HG02610 (cell line): Measurements from ENCODE around the gene UNC5A.

Source experiments
- ATAC-seq: cut with Tn5 transposase; IDR thresholded peaks from one replicate; pipeline ENCODE4 v1.9.1; 2021; ENCODE audit warnings: mild to moderate bottlenecking, moderate library complexity; ENCODE audit not compliant: unreplicated experiment

UNC5A gene

GRCh38 chr5:176819476-176819875 is 9.1 kb downstream of the UNC5A start:
- no peak for ATAC-seq

GRCh38 chr5:176820937-176821336 is 10.6 kb downstream of the UNC5A start:
- no peak for ATAC-seq

GRCh38 chr5:176821441-176821840 is 11.1 kb downstream of the UNC5A start:
- no peak for ATAC-seq

GRCh38 chr5:176822041-176822792 is 11.9 kb downstream of the UNC5A start:
- no peak for ATAC-seq

DNA sequence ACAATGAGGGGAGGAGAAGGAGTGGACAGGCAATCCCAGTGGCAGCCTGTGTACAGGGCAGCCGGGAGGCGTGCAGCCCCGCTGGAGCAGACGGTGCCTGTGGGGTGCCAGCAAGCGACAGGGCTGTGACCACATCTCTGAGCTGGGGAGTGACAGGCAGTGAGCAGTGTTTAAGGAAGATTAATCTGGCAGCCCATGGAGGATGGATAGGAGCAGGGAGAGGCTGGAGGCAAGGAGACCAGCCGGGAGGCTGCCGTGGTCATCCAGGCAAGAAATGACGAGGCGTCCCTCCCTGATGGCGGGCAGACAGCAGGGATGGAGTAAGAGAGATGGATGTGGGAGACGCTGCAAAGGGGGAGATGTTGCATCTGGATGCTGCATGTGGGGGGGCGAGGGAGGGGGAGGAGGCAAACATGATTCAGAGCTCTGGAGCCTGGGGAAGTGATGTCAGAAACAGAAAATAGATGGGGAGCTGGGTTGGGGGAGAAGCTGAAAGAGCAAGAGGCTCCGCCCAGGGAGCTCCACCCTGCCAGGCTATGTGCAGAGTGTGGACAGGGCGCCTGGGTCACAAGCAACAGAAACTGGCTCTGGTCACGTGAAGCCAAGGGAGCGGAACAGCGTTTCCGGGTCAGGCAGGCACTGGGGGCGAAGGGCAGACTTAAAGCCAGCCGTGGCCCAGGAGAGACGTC is 12.6 kb downstream of the UNC5A start:
- ATAC-seq: no peak

DNA sequence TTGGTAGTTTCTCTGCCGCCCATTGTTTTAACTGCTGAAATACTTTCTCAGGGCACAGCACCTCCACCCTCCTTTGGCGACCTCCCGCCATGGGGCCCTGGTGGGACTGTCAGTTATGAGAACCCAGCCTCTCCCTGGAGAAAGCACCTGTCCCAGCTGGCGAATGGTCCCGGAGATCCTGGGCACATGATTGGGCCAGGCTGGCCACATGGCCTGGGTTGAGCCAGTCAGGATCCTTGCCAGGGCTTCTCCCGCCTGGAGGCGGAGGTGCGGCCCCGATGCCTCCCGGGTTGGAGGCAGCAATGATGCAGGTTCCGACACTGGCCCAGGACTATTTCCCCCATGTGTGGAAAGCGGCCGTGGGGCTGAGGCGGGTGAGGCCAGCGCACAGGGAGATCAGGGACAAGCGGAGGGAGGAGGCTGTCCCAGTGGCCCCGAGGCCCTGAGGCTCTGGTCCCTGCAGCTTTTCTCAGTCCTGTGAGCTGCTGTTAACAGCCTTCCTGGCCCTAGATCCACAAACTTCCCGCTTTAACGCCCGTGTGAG is 13.6 kb downstream of the UNC5A start:
- ATAC-seq: no peak

DNA sequence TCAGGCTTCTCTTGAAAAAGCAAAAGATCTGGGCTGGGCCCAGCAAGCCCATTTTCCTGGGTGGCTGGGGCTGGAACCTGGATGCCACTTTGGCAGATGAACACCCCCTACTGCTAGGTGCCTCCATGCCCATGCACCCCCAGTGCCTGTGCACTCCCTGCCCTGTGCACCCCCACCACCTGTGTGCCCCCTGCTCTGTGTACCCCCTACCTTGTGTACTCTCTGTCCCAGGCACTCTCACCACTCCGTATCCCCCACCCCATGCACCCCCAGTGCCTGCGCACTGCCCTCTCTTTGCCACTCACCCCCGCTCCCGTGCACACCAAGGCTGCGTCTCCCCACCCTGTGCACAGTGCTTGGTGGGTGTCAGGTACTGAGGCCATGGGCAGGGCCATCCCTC is 14.2 kb downstream of the UNC5A start:
- ATAC-seq: no peak

DNA sequence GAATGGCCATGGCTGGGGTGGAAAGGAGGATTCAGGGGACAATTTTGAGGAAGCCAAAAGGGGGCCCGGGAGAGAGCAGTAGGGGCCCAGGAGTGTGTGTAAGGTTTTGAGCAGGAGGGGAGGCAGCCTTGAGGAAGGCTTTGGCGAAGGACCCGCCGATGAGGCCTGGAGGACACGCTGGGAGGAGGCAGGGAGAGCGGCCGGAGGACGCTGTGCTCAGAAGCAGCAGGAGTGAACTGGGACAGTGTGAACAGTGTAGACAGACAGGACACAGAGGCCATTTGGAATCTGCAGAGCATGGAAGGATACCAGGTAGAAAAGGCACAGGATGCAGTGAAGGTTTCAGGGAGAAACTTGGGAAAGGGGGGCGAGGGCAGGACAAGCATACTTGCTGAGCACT is 14.9 kb downstream of the UNC5A start:
- ATAC-seq: no peak

- ATAC-seq: no peak
Measured at GRCh38 chr5:176825957-176826356, 15.6 kb downstream of the UNC5A start.

- no peak for ATAC-seq
Measured at GRCh38 chr5:176827736-176828414, 17.5 kb downstream of the UNC5A start.

DNA sequence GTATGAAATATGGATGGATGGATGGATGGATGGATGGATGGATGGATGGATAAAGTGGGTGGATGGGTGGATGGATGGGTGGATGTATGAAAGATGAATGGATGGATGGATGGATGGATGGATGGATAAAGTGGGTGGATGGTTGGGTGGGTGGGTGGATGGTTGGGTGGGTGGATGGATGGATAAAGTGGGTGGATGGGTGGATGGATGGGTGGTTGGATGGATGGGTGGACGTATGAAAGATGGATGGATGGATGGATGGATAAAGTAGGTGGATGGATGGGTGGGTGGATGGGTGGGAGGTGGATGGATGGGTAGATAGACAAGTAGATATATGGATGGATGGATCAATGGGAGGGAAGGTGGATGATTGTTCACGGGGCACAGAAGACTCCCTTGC is 19.0 kb downstream of the UNC5A start:
- no peak for ATAC-seq

GRCh38 chr5:176830422-176830994 is 20.1 kb downstream of the UNC5A start:
- ATAC-seq: no peak

DNA sequence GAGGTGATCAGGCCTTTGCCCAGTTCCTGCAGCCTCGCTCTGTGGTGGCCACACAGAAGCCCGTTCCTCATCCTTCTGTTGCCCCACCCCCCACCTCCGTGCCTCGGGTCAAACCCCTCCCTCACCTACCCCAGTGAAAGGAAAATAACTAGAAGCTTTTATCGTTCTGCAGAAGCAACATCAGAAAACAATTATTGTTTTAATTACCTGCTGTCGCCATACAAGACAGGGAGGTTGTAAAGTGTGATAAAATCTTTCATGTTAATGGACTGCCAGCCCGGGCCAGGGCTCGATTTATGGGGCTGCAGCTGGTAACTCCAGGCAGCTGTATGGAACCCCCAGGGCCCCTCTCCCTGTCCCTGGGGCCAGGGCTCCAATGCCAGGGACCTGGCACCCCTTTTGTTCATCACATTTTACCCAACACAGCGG is 20.6 kb downstream of the UNC5A start:
- ATAC-seq: no peak

DNA sequence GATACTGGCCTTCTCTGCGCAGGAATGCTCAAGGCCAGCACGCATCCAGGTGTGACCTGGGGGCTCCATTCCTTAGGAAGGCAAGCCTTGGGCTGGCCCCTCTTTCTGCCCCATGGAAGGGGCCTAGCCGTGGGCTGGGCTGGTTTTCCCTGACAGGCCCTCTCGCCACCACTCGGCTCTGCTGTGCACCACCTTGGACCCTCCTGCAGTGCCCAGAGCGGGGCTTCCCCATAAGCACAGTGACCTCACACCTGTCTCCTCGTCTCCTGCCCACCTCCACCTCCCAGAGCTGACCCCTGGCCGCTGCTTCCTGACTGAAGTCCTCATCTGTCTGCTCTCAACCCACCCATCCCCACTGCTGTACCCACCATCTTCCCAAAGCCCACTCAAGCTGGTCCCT is 21.1 kb downstream of the UNC5A start:
- no peak for ATAC-seq

- no peak for ATAC-seq
Measured at GRCh38 chr5:176832162-176832561, 21.8 kb downstream of the UNC5A start.

GRCh38 chr5:176833286-176833685 is 22.9 kb downstream of the UNC5A start:
- ATAC-seq: no peak

DNA sequence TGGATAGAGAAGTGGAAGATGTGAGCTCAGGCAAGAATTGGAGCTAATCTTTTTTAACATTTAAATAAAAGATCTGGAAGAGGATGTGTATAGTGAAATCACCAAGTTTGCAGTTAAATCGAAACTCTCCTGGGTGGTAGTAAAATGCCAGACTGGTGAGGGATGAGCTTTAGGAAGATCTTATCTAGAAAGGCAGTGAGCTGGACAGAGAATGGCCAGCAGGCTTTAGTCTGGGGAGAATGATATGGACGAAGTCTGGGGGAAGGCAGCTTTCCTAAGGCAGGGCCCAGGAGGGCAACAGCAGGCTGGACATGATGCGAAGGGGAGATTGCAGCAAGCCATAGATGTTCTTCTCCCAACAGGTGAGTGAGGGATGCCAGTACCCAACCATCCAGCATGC is 25.6 kb downstream of the UNC5A start:
- no peak for ATAC-seq

DNA sequence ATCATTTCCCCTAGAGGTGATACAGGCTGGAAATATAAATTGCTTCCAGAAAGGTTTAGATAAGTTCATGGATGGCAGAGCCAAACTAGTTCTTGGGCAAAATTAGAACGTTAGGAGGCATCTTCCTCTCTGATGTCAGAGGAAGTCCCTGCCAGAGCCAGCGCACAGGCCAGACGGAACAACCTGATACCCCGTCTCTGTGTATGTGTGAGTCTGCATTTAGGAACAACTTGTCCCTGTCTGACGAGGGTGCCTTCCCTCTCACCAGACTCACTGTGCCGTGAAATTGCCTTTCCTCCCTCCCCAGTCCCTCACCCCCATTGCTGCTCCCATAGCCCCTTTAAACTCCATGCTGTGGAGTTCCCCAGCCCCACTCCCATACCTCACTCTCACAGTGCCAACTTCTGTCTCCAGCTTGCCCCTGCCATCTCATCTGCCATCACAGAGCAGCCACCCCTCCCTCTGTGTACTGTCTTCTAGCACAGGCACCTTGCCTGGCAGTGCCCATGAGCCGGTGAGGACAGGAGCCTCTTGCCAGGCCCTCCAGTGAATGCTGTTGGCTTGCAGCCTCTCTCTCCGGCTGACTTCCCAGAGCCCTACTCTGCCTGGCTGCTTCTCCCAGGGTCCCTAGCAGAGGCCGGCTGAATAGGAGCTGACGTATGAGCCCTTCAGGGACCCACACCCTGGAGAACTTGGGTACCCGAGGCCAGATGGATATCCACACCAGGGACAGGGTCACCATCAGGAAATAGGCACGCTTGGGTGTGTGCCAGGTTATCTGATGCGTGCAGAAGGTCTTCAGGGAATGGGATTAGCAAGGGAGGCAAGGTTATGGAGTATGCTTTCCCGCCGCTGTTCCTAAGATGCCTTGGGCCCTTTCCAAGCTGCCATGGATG is 26.7 kb downstream of the UNC5A start:
- ATAC-seq: no peak

- no peak for ATAC-seq
Measured at GRCh38 chr5:176837707-176838115, 27.4 kb downstream of the UNC5A start.

GRCh38 chr5:176843673-176844072 is 33.3 kb downstream of the UNC5A start:
- ATAC-seq: no peak
